Central memory CD8-positive, alpha-beta T cell (primary cell): ENCODE measurements around the gene USP9Y.

Experiments
- ATAC-seq: fragments of 150-1000 bp; cut with Tn5 transposase; replicated peaks from 2 replicates; pipeline ENCODE4 v1.10.0; 2022; ENCODE audit warnings: mild to moderate bottlenecking, moderate FRiP score, moderate number of reproducible peaks; ENCODE audit not compliant: poor library complexity, severe bottlenecking; ENCODE audit errors: extremely low read depth
- DNase-seq, 2 donors: peaks; one replicate each; pipeline ENCODE4 v3.0.0; 2021; ENCODE audit warnings: low spot score in 2 of 2
- H3K27ac Mint-ChIP-seq: one replicate; pipeline ENCODE4 v1.8.0; 2022; ENCODE audit warnings: low read depth, mild to moderate bottlenecking, moderate library complexity, mixed read lengths
- H3K27me3 Mint-ChIP-seq: one replicate; pipeline ENCODE4 v1.8.0; 2022; ENCODE audit warnings: mixed read lengths
- H3K36me3 Mint-ChIP-seq: one replicate; pipeline ENCODE4 v1.8.0; 2022; ENCODE audit warnings: mild to moderate bottlenecking, moderate library complexity, mixed read lengths; ENCODE audit not compliant: insufficient read depth
- H3K4me1 Mint-ChIP-seq: one replicate; pipeline ENCODE4 v1.8.0; 2022; ENCODE audit warnings: mixed read lengths
- H3K4me3 Mint-ChIP-seq: one replicate; pipeline ENCODE4 v1.8.0; 2022; ENCODE audit warnings: mild to moderate bottlenecking, moderate library complexity, mixed read lengths
- H3K9me3 Mint-ChIP-seq: one replicate; pipeline ENCODE4 v1.8.0; 2022; ENCODE audit warnings: mixed read lengths

USP9Y gene

GRCh38 chrY:12905895-12906294 is 204.9 kb downstream of the USP9Y start:
- no peaks in the 10 kb centered on the region for H3K27me3 Mint-ChIP-seq
- ATAC-seq (no peak), DNase-seq (no peak)
- peaks cover 36% of the 10 kb centered on the region for H3K4me1 Mint-ChIP-seq
- peaks cover 59% of the 10 kb centered on the region for H3K36me3 Mint-ChIP-seq
- H3K4me3 Mint-ChIP-seq: peak overlapping the region; percentile 97
- H3K27ac Mint-ChIP-seq: peak overlapping the region; percentile 99
- H3K9me3 Mint-ChIP-seq: no peaks in the 10 kb centered on the region
